H9 (cell line): ENCODE measurements around the gene SGMS2. TPM values are rescaled to one million over a fixed set of nuclear protein-coding genes. Genes with fewer than 3 reads are reported as not detected.

Experiments used
- DNase-seq: peaks from one replicate; pipeline ENCODE4 v3.0.0-alpha.2; 2017
- H2AFZ ChIP-seq: one replicate; pipeline ENCODE4 v1.6.1; 2013; ENCODE audit warnings: mild to moderate bottlenecking, low read length, control low read depth, moderate library complexity
- H2AK5ac ChIP-seq: 2 replicates; pipeline ENCODE4 v1.6.1; 2013; ENCODE audit warnings: low read length, control low read depth, mixed read lengths; ENCODE audit not compliant: insufficient read length
- H2BK120ac ChIP-seq: one replicate; pipeline ENCODE4 v1.6.1; 2013; ENCODE audit warnings: low read depth, mild to moderate bottlenecking, low read length, control low read depth, inconsistent platforms; ENCODE audit not compliant: poor library complexity, severe bottlenecking
- H2BK12ac ChIP-seq: 2 replicates; pipeline ENCODE4 v1.6.1; 2013; ENCODE audit warnings: low read length, control low read depth, mixed read lengths, low read depth; ENCODE audit not compliant: insufficient read length
- H2BK15ac ChIP-seq: 2 replicates; pipeline ENCODE4 v1.6.1; 2013; ENCODE audit warnings: low read depth, low read length, control low read depth
- H2BK20ac ChIP-seq: one replicate; pipeline ENCODE4 v1.6.1; 2013; ENCODE audit warnings: low read depth, mild to moderate bottlenecking, low read length, control low read depth, inconsistent platforms; ENCODE audit not compliant: poor library complexity, severe bottlenecking
- H2BK5ac ChIP-seq: 2 replicates; pipeline ENCODE4 v1.6.1; 2013; ENCODE audit warnings: low read length, control low read depth, mixed read lengths; ENCODE audit not compliant: insufficient read length
- H3K14ac ChIP-seq: 2 replicates; pipeline ENCODE4 v1.6.1; 2013; ENCODE audit warnings: low read length, control low read depth; ENCODE audit not compliant: insufficient read depth
- H3K18ac ChIP-seq: 2 replicates; pipeline ENCODE4 v1.6.1; 2013; ENCODE audit warnings: low read depth, mild to moderate bottlenecking, mixed read lengths, low read length, control low read depth; ENCODE audit not compliant: insufficient read length
- H3K23ac ChIP-seq: 2 replicates; pipeline ENCODE4 v1.6.1; 2013; ENCODE audit warnings: low read length, control low read depth, mixed read lengths, low read depth; ENCODE audit not compliant: insufficient read length
- H3K23me2 ChIP-seq: 2 replicates; pipeline ENCODE4 v1.6.1; 2013; ENCODE audit warnings: low read depth, mild to moderate bottlenecking, mixed read lengths, low read length, control low read depth; ENCODE audit not compliant: insufficient read length, poor library complexity, severe bottlenecking
- H3K27ac ChIP-seq: 2 replicates; pipeline ENCODE4 v1.5.1; 2013; ENCODE audit warnings: low read length, control low read depth, mixed read lengths, low read depth; ENCODE audit not compliant: insufficient read length
- H3K27me3 ChIP-seq: 2 replicates; pipeline ENCODE4 v1.6.1; 2013; ENCODE audit warnings: low read length, control low read depth, inconsistent platforms; ENCODE audit not compliant: insufficient read depth
- H3K4ac ChIP-seq: 2 replicates; pipeline ENCODE4 v1.6.1; 2013; ENCODE audit warnings: low read depth, mild to moderate bottlenecking, control low read depth, inconsistent platforms, low read length, moderate library complexity
- H3K4me1 ChIP-seq: 2 replicates; pipeline ENCODE4 v1.6.1; 2013; ENCODE audit warnings: low read length, control low read depth, inconsistent platforms; ENCODE audit not compliant: insufficient read depth
- H3K4me2 ChIP-seq: 2 replicates; pipeline ENCODE4 v1.6.1; 2013; ENCODE audit warnings: low read length, control low read depth, mixed read lengths; ENCODE audit not compliant: insufficient read length, insufficient read depth
- H3K56ac ChIP-seq: 2 replicates; pipeline ENCODE4 v1.6.1; 2013; ENCODE audit warnings: low read depth, mild to moderate bottlenecking, mixed read lengths, low read length, control low read depth; ENCODE audit not compliant: insufficient read length
- H3K79me1 ChIP-seq: 2 replicates; pipeline ENCODE4 v1.6.1; 2013; ENCODE audit warnings: low read depth, mild to moderate bottlenecking, moderate library complexity, low read length, control low read depth, inconsistent platforms; ENCODE audit not compliant: insufficient read depth, poor library complexity, severe bottlenecking
- H3K79me2 ChIP-seq: 2 replicates; pipeline ENCODE4 v1.6.1; 2013; ENCODE audit warnings: low read length, control low read depth, inconsistent platforms; ENCODE audit not compliant: insufficient read depth
- H3K9ac ChIP-seq: 2 replicates; pipeline ENCODE4 v1.6.1; 2013; ENCODE audit warnings: low read length, control low read depth, mixed read lengths; ENCODE audit not compliant: insufficient read length; ENCODE audit errors: extremely low read depth
- H3K9me3 ChIP-seq: one replicate; pipeline ENCODE4 v1.6.1; 2013; ENCODE audit warnings: low read depth, low read length, inconsistent platforms; ENCODE audit not compliant: control insufficient read depth
- H3T11ph ChIP-seq: one replicate; pipeline ENCODE4 v1.6.1; 2013; ENCODE audit warnings: mild to moderate bottlenecking, low read length, control low read depth, inconsistent platforms
- H4K20me1 ChIP-seq: one replicate; pipeline ENCODE4 v1.6.1; 2013; ENCODE audit not compliant: control insufficient read depth, insufficient read length, insufficient read depth
- H4K5ac ChIP-seq: 2 replicates; pipeline ENCODE4 v1.6.1; 2013; ENCODE audit warnings: low read depth, mild to moderate bottlenecking, mixed read lengths, low read length, control low read depth; ENCODE audit not compliant: insufficient read length
- H4K8ac ChIP-seq: replicated peaks from 2 replicates; pipeline ENCODE4 v1.6.1; 2013; ENCODE audit warnings: low read length, control low read depth, mixed read lengths, low read depth; ENCODE audit not compliant: insufficient read length
- H4K91ac ChIP-seq: 2 replicates; pipeline ENCODE4 v1.6.1; 2013; ENCODE audit warnings: low read depth, mild to moderate bottlenecking, moderate library complexity, mixed read lengths, low read length, control low read depth; ENCODE audit not compliant: insufficient read length
- H3K27ac Mint-ChIP-seq, 3 experiments: 2 replicates in 2 of 3; 3 replicates in 1 of 3; pipeline ENCODE4 v1.8.0; 2020 to 2021; ENCODE audit warnings: mixed read lengths in 3 of 3, mild to moderate bottlenecking in 1 of 3, moderate library complexity in 1 of 3
- H3K27me3 Mint-ChIP-seq: 2 replicates; pipeline ENCODE4 v1.8.0; 2021; ENCODE audit warnings: low read depth, mild to moderate bottlenecking, moderate library complexity, mixed read lengths
- H3K36me3 Mint-ChIP-seq, 3 experiments: 2 replicates in 2 of 3; 3 replicates in 1 of 3; pipeline ENCODE4 v1.8.0; 2020 to 2021; ENCODE audit warnings: low read depth in 3 of 3, mixed read lengths in 3 of 3; ENCODE audit not compliant: insufficient read depth in 1 of 3
- H3K4me1 Mint-ChIP-seq, 2 experiments: 2 replicates each; pipeline ENCODE4 v1.8.0; 2020; ENCODE audit warnings: mixed read lengths in 2 of 2
- H3K4me3 Mint-ChIP-seq, 2 experiments: 2 replicates in 1 of 2; 3 replicates in 1 of 2; pipeline ENCODE4 v1.8.0; 2020 to 2021; ENCODE audit warnings: mild to moderate bottlenecking in 2 of 2, mixed read lengths in 2 of 2, moderate library complexity in 1 of 2
- H3K9me3 Mint-ChIP-seq, 2 experiments: 2 replicates in 1 of 2; 3 replicates in 1 of 2; pipeline ENCODE4 v1.8.0; 2020; ENCODE audit warnings: mild to moderate bottlenecking in 2 of 2, mixed read lengths in 2 of 2, moderate library complexity in 1 of 2
- WGBS: extraction: QIAGEN DNeasy Blood & Tissue Kit; methylation state at CpG from one replicate; pipeline ENCODE4 v1.1.7; 2013; ENCODE audit warnings: missing lambda C conversion rate, low lambda C conversion rate, mixed read lengths; ENCODE audit not compliant: insufficient read length; ENCODE audit errors: extremely low coverage; 5-methylcytosine and 5-hydroxymethylcytosine counted together
- total RNA-seq: library from RNA; stranded (reverse); gene quantifications from 2 replicates; pipeline ENCODE4 v1.2.1, GENCODE V29; 2021
- TF ChIP-seq, protein P1 (sequence below): fragments of 200-600 bp; sonication (generic); conservative IDR thresholded peaks from 3 replicates; pipeline ENCODE4 v1.8.0; 2021; ENCODE audit warnings: antibody characterized with exemption, mild to moderate bottlenecking

Gene SGMS2
- total RNA-seq, 1 experiment from 2014 or later, result 9.7 TPM

DNA sequence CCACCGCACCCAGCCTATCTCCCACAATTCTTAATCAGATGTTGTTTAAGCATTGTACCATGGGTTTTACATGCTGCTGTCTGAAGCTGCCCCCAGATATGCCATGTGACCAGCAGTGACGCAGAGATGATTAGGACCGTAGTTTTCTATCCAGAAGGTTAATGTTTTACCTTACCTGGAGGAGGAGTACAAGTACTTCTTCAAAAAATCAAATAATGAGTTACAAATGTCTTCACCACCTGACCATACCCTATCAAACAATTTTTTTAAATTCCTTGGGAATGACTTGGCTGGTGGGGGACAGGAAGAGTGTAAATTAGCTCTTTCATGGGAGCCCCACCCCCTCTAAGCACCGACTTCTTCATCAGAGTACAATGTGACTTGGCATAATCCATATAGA is 16.2 kb upstream of the SGMS2 start:
- no peaks in the 10 kb centered on the region for H3K4me1 ChIP-seq
- H3K27me3 Mint-ChIP-seq, result peaks cover 32% of the 10 kb centered on the region
- no peak overlapping the region for H2BK12ac ChIP-seq
- H3K9me3 Mint-ChIP-seq, result no peaks in the 10 kb centered on the region
- H3K23me2 ChIP-seq, result no peaks in the 10 kb centered on the region
- no peak overlapping the region for H3K9ac ChIP-seq
- H4K91ac ChIP-seq, result no peak overlapping the region
- no peak overlapping the region for H3K27ac ChIP-seq
- H3K27ac Mint-ChIP-seq, result no peak overlapping the region
- no peaks in the 10 kb centered on the region for H4K20me1 ChIP-seq
- no peak overlapping the region for H4K8ac ChIP-seq
- no CpG with 5 or more reads among the region's 4 CpGs for WGBS
- no peak overlapping the region for H3T11ph ChIP-seq
- no peak overlapping the region for H2BK20ac ChIP-seq
- no peak overlapping the region for H3K4ac ChIP-seq
- no peak overlapping the region for H3K23ac ChIP-seq
- no peak overlapping the region for H3K18ac ChIP-seq
- no peak overlapping the region for H2BK5ac ChIP-seq
- H2BK15ac ChIP-seq, result no peak overlapping the region
- H3K79me2 ChIP-seq, result no peaks in the 10 kb centered on the region
- no peaks in the 10 kb centered on the region for H3K27me3 ChIP-seq
- DNase-seq, result no peak
- H3K14ac ChIP-seq, result no peak overlapping the region
- no peaks in the 10 kb centered on the region for H3K9me3 ChIP-seq
- H2BK120ac ChIP-seq, result no peak overlapping the region
- no peak overlapping the region for H2AK5ac ChIP-seq
- no peak overlapping the region for H3K4me2 ChIP-seq
- H3K79me1 ChIP-seq, result no peaks in the 10 kb centered on the region
- H3K36me3 Mint-ChIP-seq, result no peaks in the 10 kb centered on the region
- no peak overlapping the region for H3K4me3 Mint-ChIP-seq
- no peak overlapping the region for H3K56ac ChIP-seq
- H4K5ac ChIP-seq, result no peak overlapping the region
- no peak overlapping the region for H2AFZ ChIP-seq
- H3K4me1 Mint-ChIP-seq, result no peaks in the 10 kb centered on the region
- TF ChIP-seq, protein P1, sequence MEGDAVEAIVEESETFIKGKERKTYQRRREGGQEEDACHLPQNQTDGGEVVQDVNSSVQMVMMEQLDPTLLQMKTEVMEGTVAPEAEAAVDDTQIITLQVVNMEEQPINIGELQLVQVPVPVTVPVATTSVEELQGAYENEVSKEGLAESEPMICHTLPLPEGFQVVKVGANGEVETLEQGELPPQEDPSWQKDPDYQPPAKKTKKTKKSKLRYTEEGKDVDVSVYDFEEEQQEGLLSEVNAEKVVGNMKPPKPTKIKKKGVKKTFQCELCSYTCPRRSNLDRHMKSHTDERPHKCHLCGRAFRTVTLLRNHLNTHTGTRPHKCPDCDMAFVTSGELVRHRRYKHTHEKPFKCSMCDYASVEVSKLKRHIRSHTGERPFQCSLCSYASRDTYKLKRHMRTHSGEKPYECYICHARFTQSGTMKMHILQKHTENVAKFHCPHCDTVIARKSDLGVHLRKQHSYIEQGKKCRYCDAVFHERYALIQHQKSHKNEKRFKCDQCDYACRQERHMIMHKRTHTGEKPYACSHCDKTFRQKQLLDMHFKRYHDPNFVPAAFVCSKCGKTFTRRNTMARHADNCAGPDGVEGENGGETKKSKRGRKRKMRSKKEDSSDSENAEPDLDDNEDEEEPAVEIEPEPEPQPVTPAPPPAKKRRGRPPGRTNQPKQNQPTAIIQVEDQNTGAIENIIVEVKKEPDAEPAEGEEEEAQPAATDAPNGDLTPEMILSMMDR, result no peak
